GM19043 (cell line): ENCODE results near the gene ANAPC13.

ENCODE experiments used
- ATAC-seq: cut with Tn5 transposase; IDR thresholded peaks from one replicate; pipeline ENCODE4 v1.9.1; 2021; ENCODE audit warnings: low read depth; ENCODE audit not compliant: unreplicated experiment

Gene ANAPC13

DNA sequence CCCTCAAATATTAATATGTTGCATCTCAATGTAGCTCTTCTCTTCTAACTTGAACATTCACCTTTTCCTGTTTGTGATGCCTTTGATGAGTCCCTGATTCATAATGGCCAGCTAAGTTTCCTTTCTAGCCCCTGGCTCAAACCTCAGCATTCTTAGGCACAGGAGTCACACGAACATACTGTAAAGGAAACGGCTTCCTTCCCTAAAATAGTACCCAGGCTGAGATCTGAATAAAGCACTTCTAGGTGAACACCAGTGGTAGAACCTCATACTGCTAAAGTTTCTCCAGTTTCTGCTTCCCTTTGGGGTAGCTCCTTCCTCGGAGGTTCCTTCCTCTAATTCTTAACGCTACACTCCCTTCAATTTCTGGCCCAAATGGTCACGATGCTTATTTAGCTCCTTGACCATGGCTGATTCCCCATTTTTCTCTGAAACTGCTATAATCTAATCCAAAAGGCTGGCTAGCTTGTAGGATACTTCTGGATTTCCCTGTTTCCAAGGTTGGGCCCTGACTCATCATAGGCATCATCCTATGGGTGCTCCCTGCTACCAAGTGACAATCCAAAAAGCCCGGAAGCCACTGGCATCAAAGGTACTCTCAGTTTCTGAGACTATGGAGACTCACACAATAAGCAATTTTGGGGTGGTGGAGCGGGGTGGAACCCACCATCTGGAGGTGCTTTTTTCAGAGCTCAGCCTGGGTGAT lies 2.4 kb downstream of the ANAPC13 start:
- no peak for ATAC-seq

DNA sequence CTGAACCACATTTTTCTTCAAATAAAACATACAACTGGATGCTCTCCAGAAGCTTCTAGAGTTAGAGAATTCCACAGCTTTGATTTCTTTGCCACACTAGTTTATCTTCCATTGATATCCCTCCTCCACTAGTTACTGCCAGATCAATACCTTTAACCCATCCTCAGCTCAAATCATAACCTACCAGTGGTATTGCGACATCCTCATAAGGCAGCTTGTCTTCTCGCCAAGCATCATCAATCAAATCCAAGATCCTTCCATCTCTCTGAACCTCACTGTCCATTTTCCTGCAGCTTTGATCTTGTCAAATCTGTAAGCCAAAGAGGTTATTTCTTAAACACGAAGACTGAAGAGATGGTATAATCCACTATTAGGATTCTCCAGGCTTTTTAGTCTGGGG lies 3.2 kb downstream of the ANAPC13 start:
- no peak for ATAC-seq

GRCh38 chr3:134481166-134481565 lies 4.6 kb downstream of the ANAPC13 start:
- ATAC-seq, result no peak

DNA sequence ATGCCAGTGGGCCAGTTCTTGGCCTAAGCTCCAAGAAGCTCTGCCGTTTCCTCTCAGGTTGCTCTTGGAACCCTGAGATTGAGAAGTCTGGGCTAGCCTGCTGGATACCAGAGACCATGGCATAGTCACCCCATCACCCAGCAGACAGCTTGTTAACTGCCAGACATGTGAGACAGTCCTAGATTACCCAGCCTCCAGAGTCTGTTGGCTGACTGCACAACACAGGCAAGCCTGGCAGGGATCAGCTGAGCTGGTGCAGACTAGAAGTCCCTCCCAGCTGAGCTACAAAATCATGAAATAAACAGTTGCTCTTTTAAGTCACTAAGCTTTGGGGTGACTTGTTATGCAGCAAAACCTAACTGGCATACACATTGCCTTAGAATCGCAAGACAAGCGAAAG lies 5.2 kb downstream of the ANAPC13 start:
- no peak for ATAC-seq

DNA sequence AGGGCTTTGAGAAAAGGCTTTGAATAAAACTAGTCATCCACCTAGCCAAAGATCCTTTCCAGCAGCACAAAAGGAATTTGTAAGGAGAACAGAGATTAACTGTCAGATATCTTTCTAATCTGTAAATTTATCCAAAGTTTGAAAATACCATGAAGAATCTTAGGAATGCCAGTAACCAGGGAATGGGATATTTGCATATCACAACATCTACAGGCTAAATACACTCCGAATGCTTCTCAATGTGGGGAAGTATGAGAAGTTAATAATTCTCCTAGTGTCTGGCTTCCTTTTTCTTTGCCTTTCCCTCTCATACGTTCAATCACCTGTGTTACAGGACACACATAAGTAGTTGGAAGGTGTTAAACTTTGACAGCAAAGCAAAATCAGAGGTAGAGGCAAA lies 7.8 kb downstream of the ANAPC13 start:
- ATAC-seq, result no peak

GRCh38 chr3:134477002-134477401 lies 8.8 kb downstream of the ANAPC13 start:
- ATAC-seq, result no peak

DNA sequence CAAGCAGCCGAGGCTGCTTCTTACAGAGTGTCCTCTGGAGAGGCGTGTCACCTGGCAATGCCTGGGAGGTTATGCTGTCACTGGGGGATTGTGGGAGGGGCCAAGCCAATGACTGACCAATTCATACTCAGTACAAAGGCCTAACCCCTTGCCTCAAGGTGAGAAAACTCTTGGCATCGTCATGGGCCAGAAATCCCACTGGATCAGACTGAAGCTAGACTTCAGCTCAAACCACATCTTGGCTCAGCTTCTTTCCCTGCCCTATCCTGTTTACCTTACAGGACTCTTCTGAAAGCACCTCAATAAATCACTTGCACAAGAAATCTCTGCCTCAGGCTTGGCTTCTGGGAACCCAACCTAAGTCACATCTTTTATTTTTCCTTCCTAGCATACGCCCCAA lies 9.5 kb downstream of the ANAPC13 start:
- no peak for ATAC-seq

- ATAC-seq, result no peak
These were observed 10.8 kb downstream of the ANAPC13 start for GRCh38 chr3:134474956-134475355.

- ATAC-seq, result no peak
These were observed 11.8 kb downstream of the ANAPC13 start for GRCh38 chr3:134473868-134474546.

DNA sequence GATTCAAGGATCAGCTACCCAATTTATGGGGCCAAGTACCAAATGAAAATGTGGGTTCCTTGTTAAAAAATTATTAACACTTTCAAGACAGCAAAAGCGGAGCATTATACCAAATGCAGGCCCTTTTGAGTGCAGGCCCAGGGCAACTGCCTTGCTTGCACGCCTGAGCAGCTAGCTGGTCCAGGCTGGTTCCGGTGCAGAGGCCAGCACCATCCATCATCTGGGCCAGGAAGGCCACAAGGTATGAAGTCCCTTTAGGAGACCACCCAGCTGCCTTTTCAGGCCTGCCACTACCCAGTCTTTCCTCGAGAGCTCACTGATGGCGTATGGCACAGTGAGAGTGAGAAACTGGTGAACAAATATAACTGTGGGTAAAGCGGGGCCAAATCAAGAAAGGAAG lies 13.0 kb downstream of the ANAPC13 start:
- no peak for ATAC-seq

GRCh38 chr3:134471521-134472193 lies 14.1 kb downstream of the ANAPC13 start:
- ATAC-seq, result no peak

- ATAC-seq, result no peak
These were observed 17.3 kb downstream of the ANAPC13 start for GRCh38 chr3:134468519-134468918.

DNA sequence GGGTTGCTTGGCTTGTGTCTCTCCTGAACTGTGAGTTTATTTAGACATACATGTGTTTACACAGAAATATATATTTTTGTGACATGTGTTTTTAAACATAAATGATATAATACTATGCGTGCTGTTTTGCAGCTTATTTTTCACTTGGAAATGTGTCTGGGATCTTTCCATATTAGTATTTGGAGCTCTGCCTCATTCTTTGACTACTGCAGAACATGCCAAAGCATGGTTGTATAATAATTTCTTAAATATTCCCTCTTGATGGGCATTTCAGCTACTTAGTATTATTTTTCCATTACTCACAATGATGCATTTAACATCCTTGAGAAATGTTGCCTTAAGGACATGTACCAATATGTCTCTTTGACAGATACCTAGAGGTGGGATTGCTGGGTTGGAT lies 19.5 kb downstream of the ANAPC13 start:
- ATAC-seq, result no peak

- no peak for ATAC-seq
These were observed 21.0 kb downstream of the ANAPC13 start for GRCh38 chr3:134464689-134465365.

DNA sequence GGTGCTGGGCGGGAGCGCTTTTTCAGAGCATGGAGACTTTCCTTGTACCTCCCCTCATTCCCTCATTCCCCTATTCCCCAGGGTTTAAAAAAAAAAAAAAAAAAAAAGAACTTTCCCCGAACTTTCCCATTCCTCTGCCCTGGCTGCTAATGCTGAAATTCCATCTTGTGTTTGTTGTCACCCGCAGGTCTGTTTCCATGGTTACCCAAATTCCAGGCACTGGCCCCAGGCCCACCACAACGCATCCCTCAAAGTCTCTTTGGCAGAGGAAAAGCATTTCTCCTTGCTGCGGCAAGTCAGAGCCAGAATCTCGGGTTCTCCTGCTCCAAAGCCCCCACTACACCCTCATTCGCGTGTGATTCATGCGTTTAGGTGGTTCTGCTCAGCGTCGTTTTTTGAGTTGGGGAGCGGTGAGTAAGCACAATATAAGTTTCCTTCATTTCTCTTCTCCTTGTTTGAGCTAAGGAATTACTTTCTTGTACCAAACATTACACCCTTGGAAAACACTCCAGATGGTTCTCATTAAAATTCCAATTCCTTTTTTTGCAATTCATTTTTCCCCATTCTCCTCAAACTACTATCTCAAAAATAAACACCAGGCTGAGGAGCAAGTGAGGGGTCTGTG lies 21.6 kb downstream of the ANAPC13 start:
- no peak for ATAC-seq

GRCh38 chr3:134463676-134464063 lies 22.1 kb downstream of the ANAPC13 start:
- ATAC-seq, result no peak

GRCh38 chr3:134462331-134462941 lies 23.3 kb downstream of the ANAPC13 start:
- ATAC-seq, result no peak

DNA sequence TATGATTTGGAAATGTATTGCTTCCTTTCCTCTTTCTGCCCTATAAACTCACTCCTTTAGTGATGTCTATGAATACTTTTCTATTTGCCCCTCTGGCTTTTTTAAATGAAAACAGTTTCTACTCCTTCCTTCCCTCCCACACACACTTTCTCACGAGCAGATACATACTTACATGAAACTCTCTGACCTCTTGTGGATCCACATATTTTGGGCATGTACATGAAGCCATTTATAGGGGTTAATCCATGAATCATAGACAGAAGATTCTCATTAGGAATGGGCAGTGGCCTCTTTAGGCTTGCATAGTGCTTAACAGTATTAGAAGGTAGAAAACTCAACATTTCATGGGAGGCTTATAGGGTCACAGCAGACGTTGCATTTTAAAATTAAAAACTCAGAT lies 24.8 kb downstream of the ANAPC13 start:
- ATAC-seq, result no peak

GRCh38 chr3:134459562-134459961 lies 26.2 kb downstream of the ANAPC13 start:
- ATAC-seq, result no peak

DNA sequence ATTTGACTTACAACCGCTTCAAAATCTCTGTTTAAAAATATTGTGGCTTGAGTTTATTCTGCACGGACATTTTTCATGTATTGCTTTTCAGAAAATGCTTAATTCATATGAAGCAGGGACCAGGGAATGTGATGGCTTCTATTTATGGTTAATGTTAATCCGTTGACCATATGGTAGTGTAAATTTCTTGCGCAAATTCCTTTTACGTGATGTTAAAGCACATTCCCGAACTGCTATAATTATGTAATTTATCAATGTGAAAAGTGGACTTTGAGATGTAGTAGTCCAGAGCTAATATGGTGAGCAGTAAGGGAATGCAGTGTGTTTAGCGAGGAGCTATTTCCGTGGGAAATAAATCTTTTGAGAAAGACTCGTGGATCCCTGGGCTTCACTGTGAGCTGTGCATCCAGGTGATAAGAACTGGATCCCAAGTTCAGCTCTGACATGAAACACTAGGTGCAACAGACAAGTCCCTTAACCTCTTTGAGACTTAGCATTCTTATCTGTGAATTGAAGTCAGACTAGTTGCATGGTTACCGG lies 27.3 kb downstream of the ANAPC13 start:
- ATAC-seq, result no peak
